ENCODE data around the gene FUT8. TPM values are rescaled to one million over a fixed set of nuclear protein-coding genes. Genes with fewer than 3 reads are reported as not detected.

The FUT8 gene
- total and polyA plus RNA-seq, 2 of the 8 experiments (the other 6 are each of a cell fraction or from before 2014, with no cell fraction given) = 10.5 to 25.1 TPM

DNA sequence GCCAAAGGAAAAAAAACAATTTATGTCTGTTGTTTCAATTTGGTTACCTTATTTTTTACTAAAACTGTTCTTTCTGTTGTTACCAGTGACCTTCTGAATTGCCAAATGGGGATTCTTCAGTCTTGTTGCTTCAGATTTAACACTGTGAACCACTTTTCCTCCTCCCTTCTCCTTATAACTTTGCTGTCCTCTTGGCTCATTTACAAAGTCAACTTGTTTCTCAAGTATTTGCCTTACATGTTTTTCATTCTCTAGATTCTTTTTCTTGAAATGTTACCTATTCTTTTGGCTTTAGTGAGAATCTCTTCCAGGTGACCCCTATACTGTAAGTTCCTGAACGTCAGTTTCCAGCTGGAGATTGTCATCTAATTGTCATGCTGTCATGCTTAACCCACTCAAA, 19.4 kb downstream of the FUT8 start (continued):
- TF ChIP-seq BACH1 (IDR thresholded peaks at IDR 0.05; ENCODE audit: low read length) = no peak
- no peak for TF ChIP-seq CREB1 (IDR thresholded peaks at IDR 0.05)

All from H1 (cell line).